ENCODE measurements around the gene COA8.

Gene COA8

GRCh38 chr14:103611215-103611614 is 48.5 kb downstream of the COA8 start:
- Histone ChIP-seq H3K9ac (no peak overlapping the region), H3K9me3 (replicated peaks in 1 of 11) (peaks cover 23 to 31% (median 25%) of the 10 kb centered on the region in 11 experiments), H4K20me1 (peaks cover 0 to 21% (median 15%) of the 10 kb centered on the region in 11 experiments; a peak in 12 of 22 replicates), H3K4me2 (no peak overlapping the region), H3K4me3 (no peak overlapping the region; a peak in 1 of 20 replicates), H3K27ac (no peak overlapping the region), H3K27me3 (peaks cover 0 to 11% (median 5%) of the 10 kb centered on the region in 11 experiments; a peak in 12 of 22 replicates), H3K4me1 (peaks cover 28 to 36% (median 34%) of the 10 kb centered on the region in 10 experiments), H3K36me3 (peaks cover 0 to 5% (median 0%) of the 10 kb centered on the region in 11 experiments; a peak in 3 of 22 replicates)
- TF ChIP-seq Cebpa-rat (IDR thresholded peaks at IDR 0.05): no peak

- Histone ChIP-seq H3K36me3 (peaks cover 0 to 5% (median 0%) of the 10 kb centered on the region in 11 experiments; a peak in 3 of 22 replicates), H3K4me1 (peaks cover 7 to 13% (median 10%) of the 10 kb centered on the region in 10 experiments), H3K27me3 (peaks cover 0 to 3% (median 2%) of the 10 kb centered on the region in 11 experiments; a peak in 9 of 22 replicates), H3K9ac (no peak overlapping the region), H3K9me3 (replicated peaks in 1 of 11) (peaks cover 23 to 31% (median 25%) of the 10 kb centered on the region in 11 experiments), H3K27ac (no peak overlapping the region), H4K20me1 (peaks cover 0 to 1% (median 0%) of the 10 kb centered on the region in 11 experiments; a peak in 1 of 22 replicates), H3K4me3 (no peak overlapping the region), H3K4me2 (peak overlapping the region in 8 of 11 experiments; percentile 24 to 52 (median 42); a peak in 9 of 22 replicates)
- TF ChIP-seq Cebpa-rat (IDR thresholded peaks at IDR 0.05): no peak
Measured at GRCh38 chr14:103613517-103613916, 50.8 kb downstream of the COA8 start.

GRCh38 chr14:103616635-103617300 is 54.0 kb downstream of the COA8 start:
- Histone ChIP-seq H3K4me2 (no peak overlapping the region), H3K27me3 (no peaks in the 10 kb centered on the region), H3K4me3 (no peak overlapping the region), H3K4me1 (peaks cover 4 to 10% (median 8%) of the 10 kb centered on the region in 10 experiments; a peak in 15 of 20 replicates), H3K9me3 (replicated peaks in 1 of 11) (peaks cover 4 to 8% (median 6%) of the 10 kb centered on the region in 11 experiments), H3K36me3 (no peaks in the 10 kb centered on the region), H3K9ac (no peak overlapping the region), H4K20me1 (no peaks in the 10 kb centered on the region), H3K27ac (no peak overlapping the region)
- TF ChIP-seq Cebpa-rat (IDR thresholded peaks at IDR 0.05): no peak

- Histone ChIP-seq H3K9me3 (replicated peaks in 1 of 11) (no peaks in the 10 kb centered on the region), H3K4me2 (no peak overlapping the region), H3K36me3 (no peaks in the 10 kb centered on the region), H3K9ac (no peak overlapping the region), H3K27ac (no peak overlapping the region), H4K20me1 (no peaks in the 10 kb centered on the region; a peak in 1 of 22 replicates), H3K4me1 (peaks cover 11 to 18% (median 14%) of the 10 kb centered on the region in 10 experiments), H3K27me3 (no peaks in the 10 kb centered on the region), H3K4me3 (no peak overlapping the region)
- TF ChIP-seq Cebpa-rat (IDR thresholded peaks at IDR 0.05): no peak
Measured at GRCh38 chr14:103619057-103619456, 56.3 kb downstream of the COA8 start.

GRCh38 chr14:103621860-103622259 is 59.1 kb downstream of the COA8 start:
- Histone ChIP-seq H3K27ac (no peak overlapping the region), H4K20me1 (peaks cover 0 to 17% (median 0%) of the 10 kb centered on the region in 11 experiments; a peak in 3 of 22 replicates), H3K9ac (no peak overlapping the region), H3K36me3 (no peaks in the 10 kb centered on the region), H3K4me1 (peaks cover 29 to 42% (median 38%) of the 10 kb centered on the region in 10 experiments), H3K4me3 (no peak overlapping the region), H3K27me3 (no peaks in the 10 kb centered on the region), H3K4me2 (no peak overlapping the region), H3K9me3 (replicated peaks in 1 of 11) (no peaks in the 10 kb centered on the region)
- TF ChIP-seq Cebpa-rat (IDR thresholded peaks at IDR 0.05): no peak

- Histone ChIP-seq H4K20me1 (peaks cover 0 to 17% (median 0%) of the 10 kb centered on the region in 11 experiments; a peak in 3 of 22 replicates), H3K4me2 (peak overlapping the region; percentile 78 to 99 (median 93); a peak in 21 of 22 replicates), H3K4me1 (peaks cover 40 to 56% (median 51%) of the 10 kb centered on the region in 10 experiments), H3K27me3 (no peaks in the 10 kb centered on the region), H3K36me3 (no peaks in the 10 kb centered on the region), H3K9ac (no peak overlapping the region), H3K4me3 (no peak overlapping the region), H3K9me3 (replicated peaks in 1 of 11) (no peaks in the 10 kb centered on the region), H3K27ac (no peak overlapping the region; a peak in 2 of 22 replicates)
- TF ChIP-seq Cebpa-rat (IDR thresholded peaks at IDR 0.05): no peak
Measured at GRCh38 chr14:103623308-103623707, 60.5 kb downstream of the COA8 start.

GRCh38 chr14:103623883-103624482 is 61.2 kb downstream of the COA8 start:
- peak overlapping the region in 5 of 10 experiments; percentile 8 to 60 (median 37); a peak in 7 of 20 replicates for H3K4me3 ChIP-seq
- no peaks in the 10 kb centered on the region for H3K27me3 ChIP-seq
- TF ChIP-seq Cebpa-rat (IDR thresholded peaks at IDR 0.05): no peak
- no peaks in the 10 kb centered on the region for H3K9me3 ChIP-seq (replicated peaks in 1 of 11)
- H3K9ac ChIP-seq: peak overlapping the region in 10 of 11 experiments; percentile 7 to 72 (median 54); a peak in 17 of 22 replicates
- peaks cover 0 to 17% (median 0%) of the 10 kb centered on the region in 11 experiments; a peak in 3 of 22 replicates for H4K20me1 ChIP-seq
- H3K36me3 ChIP-seq: no peaks in the 10 kb centered on the region
- H3K4me1 ChIP-seq: peaks cover 43 to 60% (median 53%) of the 10 kb centered on the region in 10 experiments
- peak overlapping the region; percentile 78 to 99 (median 93) for H3K4me2 ChIP-seq
- H3K27ac ChIP-seq: peak overlapping the region in 9 of 11 experiments; percentile 43 to 70 (median 62); a peak in 17 of 22 replicates

GRCh38 chr14:103624860-103625259 is 62.1 kb downstream of the COA8 start:
- H3K27me3 ChIP-seq: no peaks in the 10 kb centered on the region
- H3K4me1 ChIP-seq: peaks cover 43 to 60% (median 53%) of the 10 kb centered on the region in 10 experiments
- H3K9ac ChIP-seq: peak overlapping the region in 10 of 11 experiments; percentile 6 to 71 (median 57); a peak in 18 of 22 replicates
- peak overlapping the region in 9 of 10 experiments; percentile 5 to 60 (median 39); a peak in 14 of 20 replicates for H3K4me3 ChIP-seq
- peaks cover 1 to 21% (median 3%) of the 10 kb centered on the region in 11 experiments; a peak in 19 of 22 replicates for H4K20me1 ChIP-seq
- H3K9me3 ChIP-seq (replicated peaks in 1 of 11): no peaks in the 10 kb centered on the region
- peak overlapping the region; percentile 78 to 99 (median 93) for H3K4me2 ChIP-seq
- peak overlapping the region in 10 of 11 experiments; percentile 0 to 70 (median 62); a peak in 19 of 22 replicates for H3K27ac ChIP-seq
- no peak for TF ChIP-seq Cebpa-rat (IDR thresholded peaks at IDR 0.05)
- no peaks in the 10 kb centered on the region for H3K36me3 ChIP-seq
